Measurements from ENCODE around the gene CELA3B.
"Not testable (repeated sequence)": the region's sequence is repeated elsewhere in the genome, so short reads cannot be mapped to it uniquely, and the experiment has no call there.

CELA3B gene

DNA sequence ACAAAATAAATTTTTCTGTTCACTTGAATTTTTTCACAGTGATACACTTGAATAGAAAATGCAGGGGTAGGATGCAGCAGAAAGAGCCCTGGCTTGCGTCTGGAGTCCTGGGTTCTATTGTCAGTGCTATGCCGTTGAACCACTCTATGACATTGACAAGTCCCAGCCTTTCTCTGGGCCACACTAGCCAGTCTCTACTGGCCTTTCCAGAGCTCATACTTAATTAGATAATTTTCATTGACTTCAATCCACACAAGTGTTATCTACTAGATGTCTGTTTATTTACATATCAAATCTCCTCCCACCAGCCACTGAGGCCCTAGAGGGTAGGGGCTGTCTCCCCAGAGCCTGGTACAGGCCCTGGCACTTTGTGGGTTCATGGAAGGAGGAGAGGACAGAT lies 15.5 kb upstream of the CELA3B start:
- H3K9me3 Mint-ChIP-seq, result no peaks in the 10 kb centered on the region
- TF ChIP-seq, protein P1, sequence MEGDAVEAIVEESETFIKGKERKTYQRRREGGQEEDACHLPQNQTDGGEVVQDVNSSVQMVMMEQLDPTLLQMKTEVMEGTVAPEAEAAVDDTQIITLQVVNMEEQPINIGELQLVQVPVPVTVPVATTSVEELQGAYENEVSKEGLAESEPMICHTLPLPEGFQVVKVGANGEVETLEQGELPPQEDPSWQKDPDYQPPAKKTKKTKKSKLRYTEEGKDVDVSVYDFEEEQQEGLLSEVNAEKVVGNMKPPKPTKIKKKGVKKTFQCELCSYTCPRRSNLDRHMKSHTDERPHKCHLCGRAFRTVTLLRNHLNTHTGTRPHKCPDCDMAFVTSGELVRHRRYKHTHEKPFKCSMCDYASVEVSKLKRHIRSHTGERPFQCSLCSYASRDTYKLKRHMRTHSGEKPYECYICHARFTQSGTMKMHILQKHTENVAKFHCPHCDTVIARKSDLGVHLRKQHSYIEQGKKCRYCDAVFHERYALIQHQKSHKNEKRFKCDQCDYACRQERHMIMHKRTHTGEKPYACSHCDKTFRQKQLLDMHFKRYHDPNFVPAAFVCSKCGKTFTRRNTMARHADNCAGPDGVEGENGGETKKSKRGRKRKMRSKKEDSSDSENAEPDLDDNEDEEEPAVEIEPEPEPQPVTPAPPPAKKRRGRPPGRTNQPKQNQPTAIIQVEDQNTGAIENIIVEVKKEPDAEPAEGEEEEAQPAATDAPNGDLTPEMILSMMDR (IDR thresholded peaks at IDR 0.05), result no peak

DNA sequence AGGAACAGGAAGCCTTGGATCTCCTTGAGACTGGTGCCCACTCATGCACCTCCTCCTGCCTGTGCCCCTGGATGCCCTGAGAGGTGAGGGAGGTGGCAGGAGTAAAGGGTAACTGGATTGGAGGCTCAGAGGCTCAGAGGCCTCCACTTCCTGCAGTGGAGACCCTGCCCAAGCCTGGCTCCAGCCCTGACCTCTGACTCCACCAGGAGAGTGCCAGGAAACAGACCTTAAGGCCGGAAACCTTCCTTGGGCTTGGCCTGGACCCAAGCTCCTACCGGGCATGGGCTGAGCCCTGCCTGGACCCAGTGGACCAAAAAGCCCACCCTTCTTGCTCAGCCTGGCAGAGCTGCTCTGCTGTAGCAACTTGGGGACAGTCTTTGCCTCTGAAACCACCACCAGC lies 15.0 kb upstream of the CELA3B start:
- no peak overlapping the region for H3K4me3 Mint-ChIP-seq
- no peaks in the 10 kb centered on the region for H3K27me3 Mint-ChIP-seq (ENCODE audit: low read depth, poor library complexity)
- no peaks in the 10 kb centered on the region for H3K9me3 Mint-ChIP-seq
- TF ChIP-seq, protein P1 (IDR thresholded peaks at IDR 0.05), result no peak
- DNase-seq, result no peak
- H3K36me3 Mint-ChIP-seq (ENCODE audit: low read depth), result no peaks in the 10 kb centered on the region
- H3K27ac Mint-ChIP-seq, result no peak overlapping the region
- H3K4me1 Mint-ChIP-seq, result peaks cover 27% of the 10 kb centered on the region

More for the DNA sequence above, 15.5 kb upstream of the CELA3B start:
- DNase-seq, result no peak
- H3K27ac Mint-ChIP-seq, result no peak overlapping the region
- peaks cover 27% of the 10 kb centered on the region for H3K4me1 Mint-ChIP-seq
- no peaks in the 10 kb centered on the region for H3K36me3 Mint-ChIP-seq (ENCODE audit: low read depth)
- H3K27me3 Mint-ChIP-seq (ENCODE audit: low read depth, poor library complexity), result no peaks in the 10 kb centered on the region
- no peak overlapping the region for H3K4me3 Mint-ChIP-seq

DNA sequence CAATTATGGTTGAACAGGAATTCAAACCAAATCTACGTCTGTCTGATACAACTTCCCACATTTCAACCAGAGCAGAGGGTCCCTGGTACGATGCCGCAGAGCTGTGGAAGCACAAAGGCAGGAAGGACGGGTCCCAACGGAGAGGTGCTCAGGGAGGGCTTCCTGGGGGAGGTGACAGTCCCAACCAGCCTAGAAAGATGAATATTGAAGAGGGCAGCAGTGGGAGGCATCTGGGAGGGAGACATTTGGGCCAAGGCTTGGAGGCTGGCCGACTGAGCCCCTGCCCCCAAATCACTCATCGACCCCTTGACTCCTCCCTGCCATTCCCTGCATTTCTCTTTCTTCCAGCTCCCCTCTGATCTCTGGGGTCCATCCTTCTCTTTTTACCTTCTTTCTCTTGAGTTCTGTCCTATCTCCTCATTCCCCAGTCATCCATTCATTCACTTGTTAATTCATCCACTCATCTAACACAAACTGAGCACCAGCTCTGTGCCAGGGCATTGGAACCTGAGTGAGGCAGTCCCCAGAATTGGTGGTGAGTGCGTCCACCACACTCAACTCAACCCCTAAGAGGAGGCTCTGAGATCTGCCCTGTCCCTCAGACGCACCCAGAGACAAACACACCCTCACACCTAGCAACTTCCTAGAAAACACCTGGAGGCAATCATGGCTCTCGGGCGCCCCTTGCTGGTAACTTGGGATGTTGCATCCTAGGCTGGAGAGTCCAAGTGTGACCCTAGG lies 13.2 kb upstream of the CELA3B start:
- no peak overlapping the region for H3K4me3 Mint-ChIP-seq
- no peak overlapping the region for H3K27ac Mint-ChIP-seq
- H3K27me3 Mint-ChIP-seq (ENCODE audit: low read depth, poor library complexity), result peaks cover 2% of the 10 kb centered on the region
- H3K4me1 Mint-ChIP-seq, result peaks cover 16% of the 10 kb centered on the region
- TF ChIP-seq, protein P1 (IDR thresholded peaks at IDR 0.05), result peak; percentile 87
- H3K36me3 Mint-ChIP-seq (ENCODE audit: low read depth), result no peaks in the 10 kb centered on the region
- DNase-seq, result peak; percentile 89
- H3K9me3 Mint-ChIP-seq, result no peaks in the 10 kb centered on the region

DNA sequence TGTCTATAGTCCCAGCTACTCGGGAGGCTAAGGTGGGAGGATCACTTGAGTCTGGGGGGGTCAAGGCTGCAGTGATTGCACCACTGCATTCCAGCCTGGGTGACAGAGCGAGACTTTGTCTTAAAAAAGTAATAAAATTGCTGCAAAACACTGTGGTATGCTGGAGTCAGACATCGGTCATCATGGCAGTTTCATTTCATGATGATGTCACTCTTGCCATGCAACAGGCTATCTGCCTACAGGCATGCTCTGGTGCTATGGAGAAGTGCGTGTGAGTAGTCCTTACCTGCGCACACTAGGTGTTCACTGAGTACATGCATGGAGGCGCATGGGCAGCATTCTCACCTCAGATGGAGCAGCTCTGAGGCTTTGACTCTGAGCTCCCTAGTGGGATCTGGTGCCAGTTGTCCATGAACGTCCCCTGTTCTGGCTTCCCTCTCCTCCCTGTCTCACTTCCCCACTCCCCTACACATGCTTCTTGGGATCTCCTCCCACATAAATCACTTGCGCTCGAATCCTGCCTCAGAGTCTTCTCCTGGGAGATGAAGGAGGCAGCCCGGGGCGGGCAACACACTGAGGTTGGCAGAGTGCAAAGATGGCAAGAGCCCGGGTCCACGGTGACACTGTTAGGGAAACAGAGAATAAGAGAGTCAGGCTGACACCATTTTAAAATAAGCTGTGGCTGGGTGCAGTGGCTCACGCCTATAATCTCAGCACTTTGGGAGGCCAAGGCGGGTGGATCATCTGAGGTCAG lies 10.4 kb upstream of the CELA3B start:
- no peak for DNase-seq
- TF ChIP-seq, protein P1 (IDR thresholded peaks at IDR 0.05), result no peak
- Mint-ChIP-seq H3K27me3 (ENCODE audit: low read depth, poor library complexity) (peaks cover 6% of the 10 kb centered on the region), H3K9me3 (no peaks in the 10 kb centered on the region), H3K4me3 (no peak overlapping the region), H3K36me3 (ENCODE audit: low read depth) (no peaks in the 10 kb centered on the region), H3K4me1 (peaks cover 20% of the 10 kb centered on the region), H3K27ac (no peak overlapping the region)

DNA sequence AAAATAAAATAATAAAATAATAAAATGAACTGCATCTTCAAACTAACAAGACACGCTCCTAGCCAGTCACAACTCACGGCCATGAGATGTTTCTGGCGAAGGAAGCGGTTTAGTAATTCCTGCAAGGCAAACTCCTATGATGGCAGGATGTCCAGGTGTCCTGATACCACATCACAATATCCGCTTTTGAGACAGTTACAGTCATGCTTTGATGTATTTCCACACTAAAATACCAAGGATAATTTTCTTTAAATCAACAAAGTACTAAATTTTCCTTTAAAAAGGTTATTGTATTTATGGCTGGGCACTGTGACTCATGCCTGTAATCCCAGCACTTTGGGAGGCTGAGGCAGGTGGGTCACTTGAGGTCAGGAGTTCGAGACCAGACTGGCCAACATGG lies 9.6 kb upstream of the CELA3B start:
- not testable (repeated sequence) for H3K27me3 Mint-ChIP-seq (ENCODE audit: low read depth, poor library complexity); H3K36me3 Mint-ChIP-seq (ENCODE audit: low read depth); H3K9me3 Mint-ChIP-seq; DNase-seq; H3K4me3 Mint-ChIP-seq; H3K27ac Mint-ChIP-seq
- peaks cover 20% of the 10 kb centered on the region for H3K4me1 Mint-ChIP-seq

DNA sequence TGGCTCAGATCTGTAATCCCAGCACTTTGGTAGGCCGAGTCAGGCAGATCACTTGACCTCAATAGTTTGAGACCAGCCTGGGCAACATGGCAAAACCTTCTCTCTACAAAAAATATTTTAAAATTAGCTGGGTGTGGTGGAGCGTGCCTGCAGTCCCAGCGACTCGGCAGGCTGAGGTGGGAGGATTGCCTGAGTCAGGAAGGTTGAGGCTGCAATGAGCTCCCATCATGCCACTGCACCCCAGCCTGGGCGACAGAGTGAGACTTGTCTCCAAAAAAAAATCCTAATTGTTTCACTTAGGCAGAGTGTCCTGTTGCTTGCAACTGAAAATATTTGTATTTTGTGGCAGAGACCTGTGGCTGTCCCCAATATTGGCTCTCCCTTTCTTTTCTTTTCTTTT lies 7.8 kb upstream of the CELA3B start:
- Mint-ChIP-seq H3K4me1 (peaks cover 22% of the 10 kb centered on the region), H3K27ac (peak overlapping the region; percentile 18)
- not testable (repeated sequence) for H3K4me3 Mint-ChIP-seq; H3K27me3 Mint-ChIP-seq (ENCODE audit: low read depth, poor library complexity); H3K9me3 Mint-ChIP-seq; H3K36me3 Mint-ChIP-seq (ENCODE audit: low read depth); DNase-seq

DNA sequence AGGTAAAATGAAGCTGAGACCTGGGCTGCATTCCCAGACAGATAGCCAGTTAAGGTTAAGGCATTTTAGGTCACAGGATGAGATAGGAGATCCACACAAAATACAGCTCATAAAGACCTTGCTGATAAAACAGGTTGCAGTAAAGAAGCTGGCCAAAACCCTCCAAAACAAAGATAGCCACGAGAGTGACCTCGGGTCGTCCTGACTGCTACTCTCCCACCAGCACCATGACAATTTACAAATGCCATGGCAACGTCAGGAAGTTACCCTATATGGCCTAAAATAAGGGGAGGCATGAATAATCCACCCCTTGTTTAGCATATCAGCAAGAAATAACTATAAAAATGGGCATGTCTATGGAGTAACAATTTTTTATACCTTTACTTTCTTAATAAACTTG lies 6.3 kb upstream of the CELA3B start:
- peaks cover 22% of the 10 kb centered on the region for H3K4me1 Mint-ChIP-seq
- not testable (repeated sequence) for H3K27me3 Mint-ChIP-seq (ENCODE audit: low read depth, poor library complexity); H3K27ac Mint-ChIP-seq; DNase-seq; H3K4me3 Mint-ChIP-seq; H3K9me3 Mint-ChIP-seq; H3K36me3 Mint-ChIP-seq (ENCODE audit: low read depth)

DNA sequence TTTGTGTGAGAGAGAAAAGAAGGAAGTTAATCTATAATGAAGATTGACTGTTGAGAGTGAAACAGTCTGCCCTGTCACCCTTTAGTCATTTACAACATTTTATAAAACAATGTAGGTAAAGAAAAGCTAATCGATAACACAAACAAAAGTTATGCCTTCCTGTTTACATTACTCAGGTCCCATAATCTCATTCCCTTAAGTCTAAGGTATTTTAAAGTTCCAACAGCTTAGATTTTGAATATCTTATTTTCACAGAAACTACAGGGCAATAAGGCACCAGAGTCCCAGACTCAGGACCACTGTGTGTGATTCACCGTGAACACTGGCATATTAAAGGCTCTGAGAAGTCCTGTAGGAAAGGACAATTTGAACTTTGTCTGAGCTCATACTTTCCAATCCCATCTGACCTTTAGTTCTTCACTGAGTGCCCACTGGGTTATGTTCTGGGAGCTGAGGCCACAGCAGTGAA lies 3.8 kb upstream of the CELA3B start:
- not testable (repeated sequence) for H3K27ac Mint-ChIP-seq; DNase-seq; H3K27me3 Mint-ChIP-seq (ENCODE audit: low read depth, poor library complexity)

DNA sequence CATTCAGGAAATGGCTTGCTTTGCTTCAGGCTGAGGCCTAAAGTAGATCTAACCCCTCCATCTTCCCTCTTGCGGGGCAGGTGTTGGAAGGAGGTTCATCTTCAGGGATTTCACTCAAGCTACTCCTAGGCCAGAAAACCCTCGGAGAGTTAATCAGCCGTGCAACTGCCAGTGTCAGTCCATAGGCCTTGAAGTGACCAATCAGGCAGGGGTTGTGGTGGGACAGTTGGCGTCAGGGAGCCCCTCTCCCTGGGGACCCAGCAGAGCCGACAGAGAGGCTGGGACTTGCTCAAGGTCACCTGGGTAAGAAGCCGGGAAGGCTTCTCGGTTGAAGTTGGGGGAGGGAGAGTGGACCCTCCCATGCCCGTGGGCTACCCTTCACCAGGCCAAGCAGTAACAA lies 2.9 kb upstream of the CELA3B start:
- not testable (repeated sequence) for H3K4me1 Mint-ChIP-seq; H3K9me3 Mint-ChIP-seq; DNase-seq; H3K36me3 Mint-ChIP-seq (ENCODE audit: low read depth); H3K4me3 Mint-ChIP-seq; H3K27me3 Mint-ChIP-seq (ENCODE audit: low read depth, poor library complexity)
- H3K27ac Mint-ChIP-seq, result peak overlapping the region; percentile 96

More for the DNA sequence above, 3.8 kb upstream of the CELA3B start:
- not testable (repeated sequence) for H3K4me3 Mint-ChIP-seq; H3K36me3 Mint-ChIP-seq (ENCODE audit: low read depth); H3K9me3 Mint-ChIP-seq
- H3K4me1 Mint-ChIP-seq, result peaks cover 16% of the 10 kb centered on the region

DNA sequence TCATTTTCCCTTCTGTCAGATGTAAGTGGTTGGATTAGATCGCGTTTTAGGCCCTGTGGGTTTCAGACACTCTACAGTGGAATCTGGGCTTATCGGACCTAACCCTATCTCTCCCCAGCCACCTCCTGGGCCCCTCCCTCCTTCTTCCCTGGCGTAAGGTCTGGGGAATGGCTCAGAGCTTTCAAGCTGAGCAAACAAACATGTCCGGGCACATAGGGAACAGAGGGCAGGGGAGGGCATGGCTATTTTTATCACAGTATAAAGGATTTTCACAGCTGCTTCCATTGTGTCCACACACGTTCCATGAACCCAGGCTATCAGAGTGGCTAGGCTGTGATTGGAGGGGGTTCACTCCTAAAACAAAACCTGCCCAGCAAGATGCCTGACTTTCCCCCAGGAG lies 2.1 kb upstream of the CELA3B start:
- H3K4me1 Mint-ChIP-seq; H3K27me3 Mint-ChIP-seq (ENCODE audit: low read depth, poor library complexity); H3K36me3 Mint-ChIP-seq (ENCODE audit: low read depth); H3K9me3 Mint-ChIP-seq; H3K27ac Mint-ChIP-seq; DNase-seq; H3K4me3 Mint-ChIP-seq: not testable (repeated sequence)

Data from nephron progenitor cell (in vitro differentiated cells).